ENCODE results near the gene ABCC5.
A peak's percentile ranks its signal among the peaks of the same experiment; 100 is the strongest.

Gene ABCC5

GRCh38 chr3:184001761-184002160, 15.9 kb downstream of the ABCC5 start:
- Histone ChIP-seq H2BK15ac (ENCODE audit: low read depth, poor library complexity, severe bottlenecking) (no peak overlapping the region), H3K9ac (ENCODE audit: low read length) (no peak overlapping the region), H4K91ac (ENCODE audit: low read length) (no peak overlapping the region), H3K36me3 (ENCODE audit: control insufficient read depth in 1 of 2, insufficient read depth in 2 of 2, low read depth in 1 of 2, low read length in 2 of 2) (peaks cover 2 to 12% of the 10 kb centered on the region in 2 experiments), H2AFZ (ENCODE audit: low read depth, low read length) (no peak overlapping the region), H3K27me3 (ENCODE audit: control insufficient read depth in 1 of 2, insufficient read depth in 1 of 2, low read length in 2 of 2) (no peaks in the 10 kb centered on the region), H2BK12ac (ENCODE audit: low read length in 2 of 2) (no peak overlapping the region), H3K4me2 (ENCODE audit: low read length, poor library complexity, severe bottlenecking) (no peak overlapping the region), H3K23ac (ENCODE audit: low read length in 2 of 2) (no peak overlapping the region), H2AK5ac (ENCODE audit: low read length, severe bottlenecking) (no peak overlapping the region), H3K79me1 (replicated peaks; ENCODE audit: low read length, poor library complexity, severe bottlenecking) (peaks cover 21% of the 10 kb centered on the region), H2BK5ac (ENCODE audit: low read depth, low read length, poor library complexity, severe bottlenecking) (no peak overlapping the region), H2BK120ac (ENCODE audit: low read depth, low read length) (no peak overlapping the region), H3K4me3 (ENCODE audit: insufficient read depth in 1 of 2, low read depth in 1 of 2, low read length in 2 of 2) (no peak overlapping the region), H3K27ac (ENCODE audit: low read length, poor library complexity, severe bottlenecking) (no peak overlapping the region), H3K9me3 (ENCODE audit: control insufficient read depth, low read length) (no peaks in the 10 kb centered on the region), H3K4ac (ENCODE audit: low read depth in 1 of 2, low read length in 2 of 2) (no peak overlapping the region), H4K8ac (ENCODE audit: low read length) (no peak overlapping the region), H3K4me1 (ENCODE audit: control insufficient read depth, insufficient read depth, low read depth, low read length) (peaks cover 18% of the 10 kb centered on the region), H3K14ac (ENCODE audit: low read length in 2 of 2) (no peak overlapping the region), H3K18ac (ENCODE audit: low read depth in 1 of 2, low read length in 2 of 2) (no peak overlapping the region)
- WGBS: 92% methylated on average over 2 of the region's 3 CpGs
- DNase-seq: no peak

GRCh38 chr3:183991403-183991802, 26.3 kb downstream of the ABCC5 start:
- DNase-seq: no peak
- Histone ChIP-seq H4K8ac (ENCODE audit: low read length) (no peak overlapping the region), H3K4me2 (ENCODE audit: low read length, poor library complexity, severe bottlenecking) (no peak overlapping the region), H2BK120ac (ENCODE audit: low read depth, low read length) (no peak overlapping the region), H3K9ac (ENCODE audit: low read length) (no peak overlapping the region), H3K79me1 (replicated peaks; ENCODE audit: low read length, poor library complexity, severe bottlenecking) (peaks cover 11% of the 10 kb centered on the region), H3K4ac (ENCODE audit: low read depth in 1 of 2, low read length in 2 of 2) (no peak overlapping the region), H3K9me3 (ENCODE audit: control insufficient read depth, low read length) (no peaks in the 10 kb centered on the region), H3K4me1 (ENCODE audit: control insufficient read depth, insufficient read depth, low read depth, low read length) (peaks cover 12% of the 10 kb centered on the region), H3K4me3 (ENCODE audit: insufficient read depth in 1 of 2, low read depth in 1 of 2, low read length in 2 of 2) (no peak overlapping the region), H2BK12ac (ENCODE audit: low read length in 2 of 2) (no peak overlapping the region), H2BK15ac (ENCODE audit: low read depth, poor library complexity, severe bottlenecking) (no peak overlapping the region), H2BK5ac (ENCODE audit: low read depth, low read length, poor library complexity, severe bottlenecking) (no peak overlapping the region), H4K91ac (ENCODE audit: low read length) (no peak overlapping the region), H2AFZ (ENCODE audit: low read depth, low read length) (no peak overlapping the region), H3K36me3 (ENCODE audit: control insufficient read depth in 1 of 2, insufficient read depth in 2 of 2, low read depth in 1 of 2, low read length in 2 of 2) (peaks cover 15 to 27% of the 10 kb centered on the region in 2 experiments), H3K23ac (ENCODE audit: low read length in 2 of 2) (no peak overlapping the region), H3K27me3 (ENCODE audit: control insufficient read depth in 1 of 2, insufficient read depth in 1 of 2, low read length in 2 of 2) (no peaks in the 10 kb centered on the region), H3K14ac (ENCODE audit: low read length in 2 of 2) (no peak overlapping the region), H3K18ac (ENCODE audit: low read depth in 1 of 2, low read length in 2 of 2) (no peak overlapping the region), H2AK5ac (ENCODE audit: low read length, severe bottlenecking) (no peak overlapping the region), H3K27ac (ENCODE audit: low read length, poor library complexity, severe bottlenecking) (no peak overlapping the region)
- WGBS: 96% methylated on average over 4 of the region's 5 CpGs

GRCh38 chr3:183988216-183988790, 29.4 kb downstream of the ABCC5 start:
- H2BK12ac ChIP-seq (ENCODE audit: low read length in 2 of 2): peak overlapping the region in 1 of 2 experiments; percentile 26
- no peak overlapping the region for H2AFZ ChIP-seq (ENCODE audit: low read depth, low read length)
- H3K4me3 ChIP-seq (ENCODE audit: insufficient read depth in 1 of 2, low read depth in 1 of 2, low read length in 2 of 2): no peak overlapping the region
- H3K36me3 ChIP-seq (ENCODE audit: control insufficient read depth in 1 of 2, insufficient read depth in 2 of 2, low read depth in 1 of 2, low read length in 2 of 2): peaks cover 22 to 52% of the 10 kb centered on the region in 2 experiments
- H3K9me3 ChIP-seq (ENCODE audit: control insufficient read depth, low read length): no peaks in the 10 kb centered on the region
- no peak overlapping the region for H2BK120ac ChIP-seq (ENCODE audit: low read depth, low read length)
- no peaks in the 10 kb centered on the region for H3K27me3 ChIP-seq (ENCODE audit: control insufficient read depth in 1 of 2, insufficient read depth in 1 of 2, low read length in 2 of 2)
- no peak overlapping the region for H2BK5ac ChIP-seq (ENCODE audit: low read depth, low read length, poor library complexity, severe bottlenecking)
- H3K4ac ChIP-seq (ENCODE audit: low read depth in 1 of 2, low read length in 2 of 2): no peak overlapping the region
- WGBS: 77% methylated on average over 16 of the region's 16 CpGs
- H4K8ac ChIP-seq (ENCODE audit: low read length): no peak overlapping the region
- H3K9ac ChIP-seq (ENCODE audit: low read length): no peak overlapping the region
- no peak overlapping the region for H4K91ac ChIP-seq (ENCODE audit: low read length)
- H3K4me2 ChIP-seq (ENCODE audit: low read length, poor library complexity, severe bottlenecking): no peak overlapping the region
- no peak overlapping the region for H3K14ac ChIP-seq (ENCODE audit: low read length in 2 of 2)
- peak overlapping the region; percentile 41 for H3K27ac ChIP-seq (ENCODE audit: low read length, poor library complexity, severe bottlenecking)
- H2BK15ac ChIP-seq (ENCODE audit: low read depth, poor library complexity, severe bottlenecking): no peak overlapping the region
- peaks cover 12% of the 10 kb centered on the region for H3K4me1 ChIP-seq (ENCODE audit: control insufficient read depth, insufficient read depth, low read depth, low read length)
- DNase-seq: peak; percentile 80
- peaks cover 19% of the 10 kb centered on the region for H3K79me1 ChIP-seq (replicated peaks; ENCODE audit: low read length, poor library complexity, severe bottlenecking)
- H3K23ac ChIP-seq (ENCODE audit: low read length in 2 of 2): no peak overlapping the region
- peak overlapping the region; percentile 36 for H2AK5ac ChIP-seq (ENCODE audit: low read length, severe bottlenecking)
- no peak overlapping the region for H3K18ac ChIP-seq (ENCODE audit: low read depth in 1 of 2, low read length in 2 of 2)

GRCh38 chr3:183987000-183987600, 30.6 kb downstream of the ABCC5 start:
- peak overlapping the region; percentile 9 to 37 for H3K18ac ChIP-seq (ENCODE audit: low read depth in 1 of 2, low read length in 2 of 2)
- peak overlapping the region in 1 of 2 experiments; percentile 52 for H2BK12ac ChIP-seq (ENCODE audit: low read length in 2 of 2)
- H3K4me3 ChIP-seq (ENCODE audit: insufficient read depth in 1 of 2, low read depth in 1 of 2, low read length in 2 of 2): no peak overlapping the region
- H4K91ac ChIP-seq (ENCODE audit: low read length): peak overlapping the region; percentile 55
- no peak overlapping the region for H2BK15ac ChIP-seq (ENCODE audit: low read depth, poor library complexity, severe bottlenecking)
- H3K14ac ChIP-seq (ENCODE audit: low read length in 2 of 2): no peak overlapping the region
- H3K4me1 ChIP-seq (ENCODE audit: control insufficient read depth, insufficient read depth, low read depth, low read length): peaks cover 12% of the 10 kb centered on the region
- no peak overlapping the region for H3K23ac ChIP-seq (ENCODE audit: low read length in 2 of 2)
- 88% methylated on average over 10 of the region's 11 CpGs for WGBS
- H3K79me1 ChIP-seq (replicated peaks; ENCODE audit: low read length, poor library complexity, severe bottlenecking): peaks cover 19% of the 10 kb centered on the region
- no peak overlapping the region for H3K27ac ChIP-seq (ENCODE audit: low read length, poor library complexity, severe bottlenecking)
- H3K27me3 ChIP-seq (ENCODE audit: control insufficient read depth in 1 of 2, insufficient read depth in 1 of 2, low read length in 2 of 2): no peaks in the 10 kb centered on the region
- DNase-seq: no peak
- peaks cover 31 to 64% of the 10 kb centered on the region in 2 experiments for H3K36me3 ChIP-seq (ENCODE audit: control insufficient read depth in 1 of 2, insufficient read depth in 2 of 2, low read depth in 1 of 2, low read length in 2 of 2)
- H2AFZ ChIP-seq (ENCODE audit: low read depth, low read length): no peak overlapping the region
- no peak overlapping the region for H3K4ac ChIP-seq (ENCODE audit: low read depth in 1 of 2, low read length in 2 of 2)
- H3K9me3 ChIP-seq (ENCODE audit: control insufficient read depth, low read length): no peaks in the 10 kb centered on the region
- no peak overlapping the region for H2BK5ac ChIP-seq (ENCODE audit: low read depth, low read length, poor library complexity, severe bottlenecking)
- peak overlapping the region; percentile 62 for H4K8ac ChIP-seq (ENCODE audit: low read length)
- no peak overlapping the region for H3K9ac ChIP-seq (ENCODE audit: low read length)
- H3K4me2 ChIP-seq (ENCODE audit: low read length, poor library complexity, severe bottlenecking): no peak overlapping the region
- peak overlapping the region; percentile 27 for H2AK5ac ChIP-seq (ENCODE audit: low read length, severe bottlenecking)
- H2BK120ac ChIP-seq (ENCODE audit: low read depth, low read length): no peak overlapping the region
